Measurements from ENCODE around the gene ITPKC. TPM values are rescaled to one million over a fixed set of nuclear protein-coding genes. Genes with fewer than 3 reads are reported as not detected.

ITPKC gene
- polyA plus RNA-seq, 1 donor from 2014 or later, result 16.8 TPM

DNA sequence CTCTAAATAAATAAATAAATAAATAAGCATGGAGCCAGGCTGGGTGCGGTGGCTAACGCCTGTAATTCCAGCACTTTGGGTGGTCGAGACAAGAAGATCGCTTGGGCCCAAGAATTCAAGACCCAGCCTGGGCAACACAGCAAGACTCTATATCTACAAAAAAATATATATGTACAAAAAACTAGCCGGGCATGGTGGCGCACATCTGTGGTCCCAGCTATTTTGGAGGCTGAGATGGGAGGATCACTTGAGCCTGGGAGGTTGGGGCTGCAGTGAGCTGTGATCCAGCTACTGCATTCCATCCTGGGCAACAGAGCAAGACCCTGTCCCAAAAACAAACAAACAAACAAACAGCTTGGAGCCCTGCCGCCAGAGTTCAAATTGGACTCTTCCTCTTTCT is 30.6 kb downstream of the ITPKC start:
- Histone ChIP-seq H3K9me3 (ENCODE audit: low read length) (no peaks in the 10 kb centered on the region), H3K4me2 (ENCODE audit: low read length) (no peak overlapping the region), H3F3A (ENCODE audit: insufficient read depth, low read length, poor library complexity, severe bottlenecking) (no peaks in the 10 kb centered on the region), H3K27me3 (ENCODE audit: insufficient read depth, low read depth, low read length) (no peaks in the 10 kb centered on the region), H3K27ac (ENCODE audit: low read length) (no peak overlapping the region), H3K9ac (ENCODE audit: low read length) (no peak overlapping the region), H3K9me2 (ENCODE audit: insufficient read depth, low read length) (no peaks in the 10 kb centered on the region), H4K20me1 (ENCODE audit: insufficient read depth) (no peaks in the 10 kb centered on the region), H3K36me3 (ENCODE audit: insufficient read depth, low read length) (no peaks in the 10 kb centered on the region), H3K79me2 (replicated peaks; ENCODE audit: insufficient read depth, low read length) (peaks cover 19% of the 10 kb centered on the region), H3K4me3 (ENCODE audit: low read length) (no peak overlapping the region), H2AFZ (ENCODE audit: low read depth, low read length) (no peak overlapping the region)
- no peak for TF ChIP-seq MXI1 (conservative IDR thresholded peaks at IDR 0.05; ENCODE audit: poor library complexity, severe bottlenecking)
- TF ChIP-seq EZH2 (IDR thresholded peaks at IDR 0.05; ENCODE audit: borderline replicate concordance, insufficient read depth, low read length, poor library complexity, severe bottlenecking), result no peak
- TF ChIP-seq EP300 (conservative IDR thresholded peaks at IDR 0.05; ENCODE audit: poor library complexity, severe bottlenecking), result no peak
- TF ChIP-seq POLR2AphosphoS5 (IDR thresholded peaks at IDR 0.05), result no peak
- no peak for TF ChIP-seq TAF1 (IDR thresholded peaks at IDR 0.05; ENCODE audit: low read depth)
- TF ChIP-seq, protein P1, sequence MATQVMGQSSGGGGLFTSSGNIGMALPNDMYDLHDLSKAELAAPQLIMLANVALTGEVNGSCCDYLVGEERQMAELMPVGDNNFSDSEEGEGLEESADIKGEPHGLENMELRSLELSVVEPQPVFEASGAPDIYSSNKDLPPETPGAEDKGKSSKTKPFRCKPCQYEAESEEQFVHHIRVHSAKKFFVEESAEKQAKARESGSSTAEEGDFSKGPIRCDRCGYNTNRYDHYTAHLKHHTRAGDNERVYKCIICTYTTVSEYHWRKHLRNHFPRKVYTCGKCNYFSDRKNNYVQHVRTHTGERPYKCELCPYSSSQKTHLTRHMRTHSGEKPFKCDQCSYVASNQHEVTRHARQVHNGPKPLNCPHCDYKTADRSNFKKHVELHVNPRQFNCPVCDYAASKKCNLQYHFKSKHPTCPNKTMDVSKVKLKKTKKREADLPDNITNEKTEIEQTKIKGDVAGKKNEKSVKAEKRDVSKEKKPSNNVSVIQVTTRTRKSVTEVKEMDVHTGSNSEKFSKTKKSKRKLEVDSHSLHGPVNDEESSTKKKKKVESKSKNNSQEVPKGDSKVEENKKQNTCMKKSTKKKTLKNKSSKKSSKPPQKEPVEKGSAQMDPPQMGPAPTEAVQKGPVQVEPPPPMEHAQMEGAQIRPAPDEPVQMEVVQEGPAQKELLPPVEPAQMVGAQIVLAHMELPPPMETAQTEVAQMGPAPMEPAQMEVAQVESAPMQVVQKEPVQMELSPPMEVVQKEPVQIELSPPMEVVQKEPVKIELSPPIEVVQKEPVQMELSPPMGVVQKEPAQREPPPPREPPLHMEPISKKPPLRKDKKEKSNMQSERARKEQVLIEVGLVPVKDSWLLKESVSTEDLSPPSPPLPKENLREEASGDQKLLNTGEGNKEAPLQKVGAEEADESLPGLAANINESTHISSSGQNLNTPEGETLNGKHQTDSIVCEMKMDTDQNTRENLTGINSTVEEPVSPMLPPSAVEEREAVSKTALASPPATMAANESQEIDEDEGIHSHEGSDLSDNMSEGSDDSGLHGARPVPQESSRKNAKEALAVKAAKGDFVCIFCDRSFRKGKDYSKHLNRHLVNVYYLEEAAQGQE (IDR thresholded peaks at IDR 0.05; ENCODE audit: borderline replicate concordance), result no peak
- no peak for TF ChIP-seq SMC3 (conservative IDR thresholded peaks at IDR 0.05; ENCODE audit: poor library complexity)
- no peak for TF ChIP-seq RAD21 (conservative IDR thresholded peaks at IDR 0.05)
- TF ChIP-seq, protein P2, sequence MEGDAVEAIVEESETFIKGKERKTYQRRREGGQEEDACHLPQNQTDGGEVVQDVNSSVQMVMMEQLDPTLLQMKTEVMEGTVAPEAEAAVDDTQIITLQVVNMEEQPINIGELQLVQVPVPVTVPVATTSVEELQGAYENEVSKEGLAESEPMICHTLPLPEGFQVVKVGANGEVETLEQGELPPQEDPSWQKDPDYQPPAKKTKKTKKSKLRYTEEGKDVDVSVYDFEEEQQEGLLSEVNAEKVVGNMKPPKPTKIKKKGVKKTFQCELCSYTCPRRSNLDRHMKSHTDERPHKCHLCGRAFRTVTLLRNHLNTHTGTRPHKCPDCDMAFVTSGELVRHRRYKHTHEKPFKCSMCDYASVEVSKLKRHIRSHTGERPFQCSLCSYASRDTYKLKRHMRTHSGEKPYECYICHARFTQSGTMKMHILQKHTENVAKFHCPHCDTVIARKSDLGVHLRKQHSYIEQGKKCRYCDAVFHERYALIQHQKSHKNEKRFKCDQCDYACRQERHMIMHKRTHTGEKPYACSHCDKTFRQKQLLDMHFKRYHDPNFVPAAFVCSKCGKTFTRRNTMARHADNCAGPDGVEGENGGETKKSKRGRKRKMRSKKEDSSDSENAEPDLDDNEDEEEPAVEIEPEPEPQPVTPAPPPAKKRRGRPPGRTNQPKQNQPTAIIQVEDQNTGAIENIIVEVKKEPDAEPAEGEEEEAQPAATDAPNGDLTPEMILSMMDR (IDR thresholded peaks at IDR 0.05; ENCODE audit: poor library complexity, severe bottlenecking), result no peak

DNA sequence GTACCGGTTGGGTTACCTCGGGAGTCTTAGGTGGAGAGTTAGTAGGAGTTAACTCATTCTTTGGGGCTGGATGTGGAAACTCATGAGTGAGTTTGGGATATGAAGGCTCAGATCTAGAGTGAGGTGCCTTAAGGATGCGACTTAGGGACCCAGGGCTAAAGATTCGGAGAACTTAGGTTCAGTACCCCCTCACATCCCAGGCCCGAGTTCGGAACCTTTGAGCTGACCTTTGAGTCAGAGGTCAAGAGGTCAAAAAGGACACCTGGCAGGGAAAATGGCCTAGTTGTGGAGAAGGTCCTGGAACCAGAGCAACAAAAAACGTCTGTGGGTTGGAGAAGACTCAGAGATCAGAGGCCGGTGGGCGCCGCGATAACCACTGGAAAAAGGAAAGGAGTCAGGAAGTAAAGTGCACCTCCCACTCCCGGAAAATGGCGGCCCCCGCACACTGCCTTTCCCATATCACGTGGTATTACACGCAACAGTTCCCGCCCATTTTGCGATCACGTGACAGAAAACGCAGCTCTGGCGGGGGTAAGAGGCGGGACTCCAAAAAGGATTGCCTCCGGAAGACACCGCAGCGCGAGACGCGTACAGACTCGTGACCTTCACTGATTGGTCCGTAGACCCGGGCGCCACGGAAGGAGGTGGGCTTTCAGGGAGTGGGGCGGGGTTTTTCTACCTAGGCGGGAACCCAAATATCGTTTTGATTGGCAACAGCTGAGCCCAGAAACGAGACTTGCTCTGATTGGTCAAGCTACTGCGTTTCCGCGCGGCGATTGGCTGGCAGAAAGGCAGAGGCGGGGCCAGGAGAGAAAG is 33.4 kb downstream of the ITPKC start, which contains the start of gene ACTMAP:
ACTMAP (minus strand) TSS at position 420 of the 816 bp plus-strand sequence. CDS start 674 bp downstream, outside the sequence.
- Histone ChIP-seq H3K9me2 (ENCODE audit: insufficient read depth, low read length) (no peaks in the 10 kb centered on the region), H3K27ac (ENCODE audit: low read length) (peak within 1 kb of the TSS; percentile 80), H4K20me1 (ENCODE audit: insufficient read depth) (no peaks in the 10 kb centered on the region), H3F3A (ENCODE audit: insufficient read depth, low read length, poor library complexity, severe bottlenecking) (no peaks in the 10 kb centered on the region), H3K79me2 (replicated peaks; ENCODE audit: insufficient read depth, low read length) (peaks cover 38% of the 10 kb centered on the region), H3K27me3 (ENCODE audit: insufficient read depth, low read depth, low read length) (no peaks in the 10 kb centered on the region), H2AFZ (ENCODE audit: low read depth, low read length) (peak within 1 kb of the TSS; percentile 92), H3K36me3 (ENCODE audit: insufficient read depth, low read length) (no peaks in the 10 kb centered on the region), H3K9ac (ENCODE audit: low read length) (peak within 1 kb of the TSS; percentile 76), H3K4me3 (ENCODE audit: low read length) (peak within 1 kb of the TSS; percentile 81), H3K4me2 (ENCODE audit: low read length) (peak within 1 kb of the TSS; percentile 90), H3K9me3 (ENCODE audit: low read length) (no peaks in the 10 kb centered on the region)
- TF ChIP-seq, protein P2 (IDR thresholded peaks at IDR 0.05; ENCODE audit: poor library complexity, severe bottlenecking), result no peak
- TF ChIP-seq RAD21 (conservative IDR thresholded peaks at IDR 0.05) (peak; percentile 14), EP300 (conservative IDR thresholded peaks at IDR 0.05; ENCODE audit: poor library complexity, severe bottlenecking) (peak; percentile 22), TAF1 (IDR thresholded peaks at IDR 0.05; ENCODE audit: low read depth) (peak; percentile 59), MXI1 (conservative IDR thresholded peaks at IDR 0.05; ENCODE audit: poor library complexity, severe bottlenecking) (peak; percentile 12), POLR2AphosphoS5 (IDR thresholded peaks at IDR 0.05) (peak; percentile 75), EZH2 (IDR thresholded peaks at IDR 0.05; ENCODE audit: borderline replicate concordance, insufficient read depth, low read length, poor library complexity, severe bottlenecking) (no peak), SMC3 (conservative IDR thresholded peaks at IDR 0.05; ENCODE audit: poor library complexity) (peak; percentile 37)
- TF ChIP-seq, protein P1 (IDR thresholded peaks at IDR 0.05; ENCODE audit: borderline replicate concordance), result peak; percentile 8

Measured in neural cell (in vitro differentiated cells).